ENCODE data around the gene GLB1L.

DNA sequence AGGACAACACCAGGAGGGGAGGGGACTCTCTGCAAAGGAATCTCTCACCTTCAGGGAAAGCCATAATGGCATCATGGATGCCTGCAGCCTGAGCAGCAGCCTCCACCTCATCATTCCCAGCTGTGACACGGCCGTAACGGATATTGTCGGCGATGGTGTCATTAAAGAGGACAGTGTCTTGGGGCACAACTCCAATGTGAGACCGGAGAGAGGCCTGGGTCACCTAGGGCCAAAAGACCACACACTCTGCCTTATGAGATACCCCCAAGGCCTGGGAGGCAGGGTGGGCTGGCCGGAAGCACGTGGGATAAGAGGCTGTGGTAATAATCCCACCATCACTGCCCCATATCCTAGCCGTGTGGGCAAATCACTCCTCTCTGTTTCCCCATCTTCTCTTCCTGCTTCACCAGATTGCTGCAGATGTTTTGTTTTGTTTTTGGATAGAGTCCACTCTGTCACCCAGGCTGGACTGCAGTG lies 34.3 kb downstream of the GLB1L start:
- TF ChIP-seq EZH2phosphoT487 (IDR thresholded peaks at IDR 0.05; ENCODE audit: insufficient read depth, low read depth) (no peak), EZH2 (IDR thresholded peaks at IDR 0.05; ENCODE audit: insufficient read depth, poor library complexity, severe bottlenecking) (no peak)
